RWPE2 (cell line): ENCODE data around the gene RASGRF1.

ENCODE experiments used
- ATAC-seq: fragments of 200-7000 bp; cut with Tn5 transposase; 3 replicates; pipeline ENCODE4 v1.9.1; 2021; ENCODE audit warnings: low read depth
- DNase-seq: peaks from one replicate; pipeline ENCODE4 v3.0.0-alpha.2; 2020; ENCODE audit warnings: low spot score
- H3K27ac ChIP-seq: fragments of 450-650 bp; 2 replicates; pipeline ENCODE4 v1.5.1; 2017; ENCODE audit warnings: mild to moderate bottlenecking; ENCODE audit not compliant: poor library complexity, severe bottlenecking
- H3K27me3 ChIP-seq: fragments of 250-450 bp; sonication (Bioruptor Pico); 2 replicates; pipeline ENCODE4 v1.5.1; 2021; ENCODE audit warnings: mild to moderate bottlenecking, moderate library complexity; ENCODE audit not compliant: insufficient read depth, poor library complexity, severe bottlenecking
- H3K36me3 ChIP-seq: fragments of 250-450 bp; sonication (Bioruptor Pico); 2 replicates; pipeline ENCODE4 v1.5.1; 2020; ENCODE audit warnings: low read depth, mild to moderate bottlenecking, moderate library complexity
- H3K4me1 ChIP-seq: fragments of 250-450 bp; sonication (Bioruptor Pico); 2 replicates; pipeline ENCODE4 v1.5.1; 2021; ENCODE audit warnings: mild to moderate bottlenecking, moderate library complexity; ENCODE audit not compliant: insufficient read depth, poor library complexity, severe bottlenecking
- H3K4me3 ChIP-seq: fragments of 250-450 bp; sonication (Bioruptor Pico); 2 replicates; pipeline ENCODE4 v1.5.1; 2021; ENCODE audit warnings: mild to moderate bottlenecking, moderate library complexity; ENCODE audit not compliant: severe bottlenecking
- H3K9me3 ChIP-seq: fragments of 250-450 bp; sonication (Bioruptor Pico); 2 replicates; pipeline ENCODE4 v1.5.1; 2021; ENCODE audit warnings: mild to moderate bottlenecking, moderate library complexity; ENCODE audit not compliant: severe bottlenecking
- CTCF ChIP-seq: fragments of 450-650 bp; IDR thresholded peaks from one replicate; pipeline ENCODE4 v1.5.1; 2017; ENCODE audit warnings: mild to moderate bottlenecking, moderate library complexity; ENCODE audit not compliant: poor library complexity, severe bottlenecking

RASGRF1 gene

GRCh38 chr15:79032656-79033055, 57.9 kb downstream of the RASGRF1 start:
- H3K36me3 ChIP-seq, result no peaks in the 10 kb centered on the region
- no peak for ATAC-seq
- no peak overlapping the region for H3K27ac ChIP-seq
- H3K27me3 ChIP-seq, result no peaks in the 10 kb centered on the region
- H3K4me1 ChIP-seq, result peaks cover 3% of the 10 kb centered on the region
- no peak for DNase-seq
- no peak overlapping the region for H3K4me3 ChIP-seq
- no peak for TF ChIP-seq CTCF
- no peaks in the 10 kb centered on the region for H3K9me3 ChIP-seq

- no peak for DNase-seq
- Histone ChIP-seq H3K4me1 (peaks cover 6% of the 10 kb centered on the region), H3K36me3 (no peaks in the 10 kb centered on the region), H3K9me3 (no peaks in the 10 kb centered on the region), H3K27me3 (no peaks in the 10 kb centered on the region), H3K4me3 (no peak overlapping the region), H3K27ac (no peak overlapping the region)
- no peak for TF ChIP-seq CTCF
- ATAC-seq, result no peak
Observed at GRCh38 chr15:79031821-79032220, 58.8 kb downstream of the RASGRF1 start.

GRCh38 chr15:79031201-79031600, 59.4 kb downstream of the RASGRF1 start:
- peaks cover 6% of the 10 kb centered on the region for H3K4me1 ChIP-seq
- DNase-seq (no peak), ATAC-seq (no peak)
- H3K9me3 ChIP-seq, result no peaks in the 10 kb centered on the region
- no peak for TF ChIP-seq CTCF
- H3K27ac ChIP-seq, result no peak overlapping the region
- H3K27me3 ChIP-seq, result no peaks in the 10 kb centered on the region
- no peaks in the 10 kb centered on the region for H3K36me3 ChIP-seq
- no peak overlapping the region for H3K4me3 ChIP-seq

- DNase-seq (no peak), ATAC-seq (no peak)
- TF ChIP-seq CTCF, result peak; percentile 12
- Histone ChIP-seq H3K9me3 (no peaks in the 10 kb centered on the region), H3K4me1 (peaks cover 4% of the 10 kb centered on the region), H3K27ac (no peak overlapping the region), H3K4me3 (no peak overlapping the region), H3K36me3 (no peaks in the 10 kb centered on the region), H3K27me3 (no peaks in the 10 kb centered on the region)
Observed at GRCh38 chr15:79030470-79030869, 60.1 kb downstream of the RASGRF1 start.

- Histone ChIP-seq H3K27ac (no peak overlapping the region), H3K4me1 (peaks cover 4% of the 10 kb centered on the region)
Observed at GRCh38 chr15:79028411-79028964, 62.1 kb downstream of the RASGRF1 start.

More at GRCh38 chr15:79028411-79028964, 62.1 kb downstream of the RASGRF1 start:
- Histone ChIP-seq H3K36me3 (no peaks in the 10 kb centered on the region), H3K27me3 (no peaks in the 10 kb centered on the region), H3K4me3 (no peak overlapping the region), H3K9me3 (no peaks in the 10 kb centered on the region)
- no peak for DNase-seq
- TF ChIP-seq CTCF, result peak; percentile 97
- peak; percentile 36; the same call in 1 of the 3 replicates for ATAC-seq
